ENCODE data around the gene AVEN.

GRCh38 chr15:33934396-33934795 is 104.6 kb downstream of the AVEN start:
- no peak for TF ChIP-seq EP300 (IDR thresholded peaks at IDR 0.05)
- no peak for TF ChIP-seq CTCF (IDR thresholded peaks at IDR 0.05)
- no peak for TF ChIP-seq POLR2A (IDR thresholded peaks at IDR 0.05)
- TF ChIP-seq POLR2AphosphoS5 (IDR thresholded peaks at IDR 0.05): no peak
